Loucy (cell line): Measurements from ENCODE around the gene USP47.

Experiments used
- CTCF ChIP-seq: fragments of 200-600 bp; sonication (generic); conservative IDR thresholded peaks from 2 replicates; pipeline ENCODE4 v1.5.1; 2014; ENCODE audit warnings: mild to moderate bottlenecking, antibody characterized with exemption, low read length
- EZH2phosphoT487 ChIP-seq: fragments of 200-600 bp; IDR thresholded peaks from 2 replicates; pipeline ENCODE4 v1.6.1; 2018; ENCODE audit warnings: antibody characterized with exemption, mild to moderate bottlenecking, moderate library complexity, borderline replicate concordance

GRCh38 chr11:11979488-11980117 is 137.8 kb downstream of the USP47 start:
- no peak for TF ChIP-seq EZH2phosphoT487
- TF ChIP-seq CTCF: no peak
